HG03439 (cell line): Measurements from ENCODE around the gene ANXA2R.
A peak's percentile ranks its signal among the peaks of the same experiment; 100 is the strongest.
"Not testable (repeated sequence)": the region's sequence is repeated elsewhere in the genome, so short reads cannot be mapped to it uniquely, and the experiment has no call there.

Experiments used
- ATAC-seq: cut with Tn5 transposase; IDR thresholded peaks from one replicate; pipeline ENCODE4 v1.9.1; 2021; ENCODE audit warnings: mild to moderate bottlenecking, moderate library complexity; ENCODE audit not compliant: unreplicated experiment

ANXA2R gene

DNA sequence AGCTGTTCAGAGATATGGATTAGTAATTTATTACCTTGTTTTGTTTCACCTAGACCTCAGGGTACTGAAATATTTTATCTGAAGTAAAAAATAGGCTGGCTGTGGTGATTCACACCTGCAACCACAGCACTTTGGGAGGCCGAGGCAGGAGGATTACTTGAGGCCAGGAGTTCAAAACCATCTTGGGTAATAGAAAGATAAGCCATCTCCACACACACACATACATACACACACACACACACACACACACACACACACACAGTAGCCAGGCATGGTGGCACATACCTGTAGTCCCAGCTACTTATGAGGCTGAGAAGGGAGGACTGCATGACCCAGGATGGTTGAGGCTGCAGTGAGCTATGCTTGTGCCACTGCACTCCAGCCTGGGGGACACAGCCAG lies 3.7 kb downstream of the ANXA2R start:
- ATAC-seq: no peak

DNA sequence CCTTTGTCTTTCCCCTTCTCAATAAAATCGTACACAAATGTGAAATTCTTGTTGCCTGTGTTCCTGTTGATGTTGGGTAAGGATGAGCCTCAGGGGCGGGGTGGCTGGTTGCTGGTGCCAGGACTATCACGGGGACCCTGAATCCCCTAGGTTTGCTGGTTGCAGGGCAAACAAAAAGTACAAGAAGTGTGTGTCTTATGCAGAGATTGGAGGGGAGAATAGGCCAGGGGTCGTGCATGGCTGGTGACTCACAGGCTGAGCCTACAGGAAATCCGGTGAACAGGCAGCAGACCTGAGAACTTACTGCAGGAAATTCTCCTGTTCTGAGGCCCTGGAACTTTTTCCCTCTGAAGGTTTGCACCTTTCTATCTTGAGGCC lies 5.5 kb downstream of the ANXA2R start:
- no peak for ATAC-seq

DNA sequence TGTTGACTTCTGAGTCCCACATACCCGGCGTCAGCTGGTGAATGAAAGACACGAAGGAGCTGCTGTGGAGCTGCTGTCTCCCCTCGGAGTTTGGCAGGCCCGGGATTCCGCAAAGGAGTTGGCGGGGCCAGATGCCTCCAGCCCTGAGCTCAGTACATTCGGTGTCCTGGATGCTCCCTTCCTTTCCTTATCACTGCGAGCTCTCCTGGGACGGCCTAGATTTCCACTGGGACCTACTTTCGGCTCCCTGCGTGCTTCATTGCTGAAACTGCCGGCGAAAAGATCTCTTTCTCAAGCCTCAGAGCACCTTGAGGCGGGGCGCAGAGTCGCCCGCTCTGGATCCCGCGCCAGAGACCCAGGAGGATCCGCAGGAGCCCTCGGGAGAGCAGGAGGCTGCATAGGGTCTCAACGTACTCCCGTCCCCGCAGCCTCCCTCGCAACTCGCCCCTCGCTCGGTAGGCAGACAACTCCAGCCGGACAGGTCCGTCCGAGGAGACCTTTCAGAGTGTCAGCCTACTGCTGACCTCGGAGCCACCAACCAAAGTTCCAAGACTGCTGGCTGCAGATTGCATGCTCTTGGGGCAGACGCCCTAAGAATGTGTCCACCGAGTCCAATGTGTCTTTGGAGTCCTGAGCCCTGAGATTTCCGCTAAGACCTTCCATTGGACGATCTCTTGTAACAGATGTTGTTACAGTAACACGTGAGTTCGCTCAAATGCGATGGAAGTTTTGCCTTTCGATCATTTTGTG lies 6.1 kb downstream of the ANXA2R start:
- ATAC-seq: no peak

DNA sequence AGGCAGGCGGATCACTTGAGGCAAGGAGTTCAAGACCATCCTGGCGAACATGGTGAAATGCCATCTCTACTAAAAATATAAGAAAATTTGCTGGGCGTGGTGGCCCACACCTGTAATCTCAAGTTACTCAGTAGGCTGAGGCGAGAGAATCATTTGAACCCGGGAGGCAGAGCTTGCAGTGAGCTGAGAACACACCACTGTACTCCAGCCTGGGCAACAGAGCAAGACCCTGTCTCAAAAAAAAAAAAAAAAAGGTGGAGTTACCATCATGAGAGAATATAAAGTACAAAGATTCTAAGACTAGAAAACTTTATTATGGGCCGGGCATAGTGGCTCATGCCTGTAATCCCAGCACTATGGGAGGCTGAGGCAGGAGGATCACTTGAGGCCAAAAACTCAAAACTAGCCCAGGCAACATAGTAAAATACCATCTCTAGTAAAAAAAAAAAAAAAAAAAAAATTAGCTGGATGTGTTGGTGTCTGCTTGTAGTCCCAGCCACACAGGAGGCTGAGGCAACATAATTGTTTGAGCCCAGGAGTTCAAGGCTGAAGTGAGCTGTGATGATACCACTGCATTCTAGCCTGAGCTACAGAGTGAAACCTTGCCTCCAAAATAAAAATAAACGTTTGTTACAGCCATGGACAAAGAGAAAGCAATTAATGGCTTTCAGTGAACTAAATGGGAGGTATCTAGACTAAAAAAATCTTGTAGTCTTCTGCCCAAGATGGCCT lies 12.9 kb downstream of the ANXA2R start:
- ATAC-seq: no peak

DNA sequence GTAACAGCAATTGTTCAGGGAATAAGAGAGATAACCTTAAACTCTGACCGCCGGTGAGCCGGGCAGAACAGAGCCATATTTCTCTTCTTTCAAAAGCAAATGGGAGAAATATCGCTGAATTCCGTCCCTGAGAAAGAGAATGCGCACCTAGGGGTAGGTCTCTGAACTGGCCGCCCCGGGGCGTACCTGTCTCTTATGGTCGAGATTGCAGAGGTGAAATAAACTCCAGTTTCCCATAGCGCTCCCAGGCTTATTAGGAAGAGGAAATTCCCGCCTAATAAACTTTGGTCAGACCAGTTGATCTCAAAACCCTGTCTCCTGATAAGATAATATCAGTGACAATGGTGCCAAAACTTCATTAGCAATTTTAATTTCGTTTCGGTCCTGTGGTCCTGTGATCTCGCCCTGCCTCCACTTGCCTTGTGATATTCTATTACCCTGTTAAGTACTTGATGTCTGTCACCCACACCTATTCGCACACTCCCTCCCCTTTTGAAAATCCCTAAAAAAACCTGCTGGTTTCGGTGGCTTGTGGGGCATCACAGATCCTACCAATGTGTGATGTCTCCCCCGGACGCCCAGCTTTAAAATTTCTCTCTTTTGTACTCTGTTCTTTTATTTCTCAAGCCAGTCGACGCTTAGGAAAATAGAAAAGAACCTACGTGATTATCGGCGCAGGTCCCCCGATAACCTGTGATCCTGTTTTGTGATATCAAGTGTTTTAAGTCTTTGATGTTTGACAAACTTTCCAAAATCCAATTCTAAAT lies 14.8 kb downstream of the ANXA2R start:
- ATAC-seq: not testable (repeated sequence)

DNA sequence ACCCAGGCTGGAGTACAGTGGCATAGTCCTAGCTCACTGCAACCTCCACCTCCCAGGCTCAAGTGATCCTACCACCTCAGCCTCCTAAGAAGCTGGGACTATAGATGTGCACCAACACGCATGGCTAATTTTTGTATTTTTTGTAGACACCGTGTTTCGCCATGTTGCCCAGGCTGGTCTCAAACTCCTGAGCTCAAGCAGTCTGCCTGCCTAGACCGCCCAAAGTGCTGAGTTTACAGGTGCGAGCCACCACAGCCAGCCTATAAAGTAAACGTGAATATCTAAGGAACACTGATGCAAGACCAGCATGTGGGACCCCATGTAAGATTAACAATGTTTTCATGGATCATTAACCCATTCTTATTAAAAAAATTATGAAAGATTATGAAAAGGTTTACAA lies 15.9 kb downstream of the ANXA2R start:
- no peak for ATAC-seq

DNA sequence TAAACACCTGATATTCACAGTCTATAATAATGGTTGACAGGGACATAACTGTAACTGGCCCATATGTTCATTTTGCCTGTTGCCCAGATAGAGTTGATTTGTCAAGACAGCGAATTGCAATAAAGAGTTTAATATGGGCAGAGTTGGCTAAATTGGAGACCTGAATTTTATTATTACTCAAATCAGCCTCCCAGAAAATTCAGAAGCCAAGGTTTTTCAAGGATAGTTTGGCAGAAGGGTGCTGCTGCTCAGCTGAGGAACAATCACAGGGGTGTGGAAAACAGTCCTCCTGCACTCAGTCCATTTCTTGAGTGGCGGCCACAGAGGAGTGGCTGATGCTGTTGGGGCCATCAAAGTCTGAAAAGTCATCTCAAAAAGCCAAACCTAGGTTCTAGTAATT lies 19.0 kb downstream of the ANXA2R start:
- ATAC-seq: no peak

DNA sequence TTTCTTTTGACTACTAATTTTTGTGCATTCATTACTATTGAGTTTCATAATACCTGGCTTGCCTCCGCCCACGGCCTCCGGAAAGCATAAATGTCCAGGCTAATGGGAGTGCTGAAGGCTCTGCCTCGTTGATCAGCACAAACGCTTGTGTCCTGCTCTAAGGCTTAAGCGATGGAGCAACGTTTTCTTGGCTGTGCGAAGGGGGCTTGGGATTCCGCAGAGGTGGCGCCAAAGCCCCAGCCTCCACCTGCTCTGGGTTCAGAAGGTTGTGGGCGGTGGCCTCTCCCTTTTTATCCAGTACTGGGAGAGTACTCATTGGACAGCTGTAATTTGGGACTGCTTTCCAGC lies 19.7 kb downstream of the ANXA2R start:
- peak; percentile 10 for ATAC-seq

DNA sequence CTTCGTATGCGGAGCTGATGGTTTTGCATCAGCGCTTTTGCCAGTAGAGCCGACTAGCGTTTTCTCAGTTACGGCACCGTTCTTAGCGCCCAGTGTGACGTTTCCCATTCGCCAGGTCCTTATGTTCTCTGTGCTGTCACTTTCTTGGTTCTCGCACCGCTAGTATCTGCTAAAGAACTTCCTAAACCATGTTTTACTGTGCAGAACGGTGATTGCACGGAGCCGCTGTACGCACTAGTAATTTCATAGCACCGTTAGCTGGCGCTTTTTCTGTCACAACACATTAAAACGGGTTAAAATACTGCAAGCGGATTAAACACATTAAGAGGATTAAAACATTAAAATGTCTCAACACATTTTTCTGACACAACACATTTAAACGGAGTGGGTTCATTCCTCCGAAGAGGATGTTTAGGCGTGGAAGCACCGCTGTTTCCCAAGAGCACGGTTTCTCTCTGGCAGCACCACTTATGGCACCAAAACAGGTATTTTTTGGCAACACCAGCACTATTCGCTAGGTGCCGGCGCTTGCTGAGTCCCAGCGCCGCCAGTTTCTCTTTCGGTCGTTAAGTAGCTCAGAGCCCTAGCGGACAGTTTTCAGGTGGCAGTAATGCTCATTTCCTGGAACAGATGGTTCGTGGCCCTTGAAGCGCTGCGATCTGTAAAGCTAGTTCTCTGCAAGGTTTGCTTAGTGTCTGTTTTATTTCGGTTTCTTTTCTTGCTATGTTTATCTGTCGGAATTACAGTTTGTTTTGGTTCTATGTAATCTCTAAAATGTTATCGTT lies 20.3 kb downstream of the ANXA2R start:
- ATAC-seq: peak; percentile 75

DNA sequence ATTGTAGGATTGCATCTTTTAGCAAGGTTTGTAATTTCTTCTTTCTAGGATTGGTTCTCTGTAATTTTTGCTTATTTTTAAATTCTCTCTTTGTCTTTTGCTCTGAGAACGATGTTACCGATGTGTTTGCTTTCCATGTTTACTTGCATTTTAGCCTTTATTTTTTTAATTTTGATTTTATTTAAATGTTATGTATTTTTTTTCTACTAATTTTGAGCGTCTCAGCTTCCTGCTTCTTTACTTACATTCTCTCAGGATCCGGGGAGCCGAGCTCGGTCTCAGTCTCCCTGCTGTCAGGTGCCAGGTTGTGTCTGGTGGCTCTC lies 20.9 kb downstream of the ANXA2R start:
- no peak for ATAC-seq

DNA sequence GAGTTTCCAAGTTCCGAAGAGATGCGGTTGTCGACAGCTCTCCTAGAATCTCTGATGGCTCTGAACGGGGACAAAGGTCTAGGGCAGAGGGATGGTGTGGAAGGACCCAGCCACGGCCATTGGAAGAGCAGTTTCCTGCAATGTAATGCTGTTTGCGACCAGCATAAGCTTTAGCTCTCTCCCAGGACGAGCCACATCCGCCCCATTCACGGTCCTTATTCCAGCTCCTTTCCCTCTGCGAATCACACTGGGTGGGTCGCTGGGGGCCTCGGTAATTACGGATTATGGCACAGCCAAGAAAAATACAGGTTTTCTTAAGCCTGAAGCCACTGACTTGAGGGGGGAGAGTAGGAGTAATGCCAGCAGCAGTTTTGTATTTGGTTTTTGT lies 22.7 kb downstream of the ANXA2R start:
- ATAC-seq: peak; percentile 5

DNA sequence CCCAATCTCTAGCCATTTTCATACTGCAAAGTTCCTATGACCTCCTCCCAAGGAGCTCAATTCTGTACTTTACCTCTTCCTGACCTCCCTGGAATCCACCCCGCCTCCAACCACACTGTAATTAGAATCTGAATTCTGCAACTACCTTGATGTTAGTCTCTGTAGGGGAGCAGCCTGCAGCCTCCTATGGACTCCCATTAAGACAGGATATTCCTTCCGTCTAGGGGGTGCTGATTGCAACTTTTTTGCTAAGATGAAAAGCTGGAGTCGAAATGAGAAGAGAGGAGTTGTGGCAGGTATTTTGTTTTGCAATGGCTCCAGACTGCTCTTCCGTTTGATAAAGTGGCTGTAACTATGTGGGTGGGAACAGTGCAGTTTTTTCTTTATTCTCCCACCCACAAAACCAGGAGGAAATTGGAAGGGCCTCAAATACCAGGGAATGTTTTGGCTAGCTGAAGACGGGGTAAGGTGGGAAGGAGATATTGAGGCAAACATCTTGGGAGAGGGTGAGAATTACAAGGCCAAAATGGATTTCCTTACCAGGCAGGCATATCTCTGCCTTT lies 23.8 kb downstream of the ANXA2R start:
- ATAC-seq: no peak

DNA sequence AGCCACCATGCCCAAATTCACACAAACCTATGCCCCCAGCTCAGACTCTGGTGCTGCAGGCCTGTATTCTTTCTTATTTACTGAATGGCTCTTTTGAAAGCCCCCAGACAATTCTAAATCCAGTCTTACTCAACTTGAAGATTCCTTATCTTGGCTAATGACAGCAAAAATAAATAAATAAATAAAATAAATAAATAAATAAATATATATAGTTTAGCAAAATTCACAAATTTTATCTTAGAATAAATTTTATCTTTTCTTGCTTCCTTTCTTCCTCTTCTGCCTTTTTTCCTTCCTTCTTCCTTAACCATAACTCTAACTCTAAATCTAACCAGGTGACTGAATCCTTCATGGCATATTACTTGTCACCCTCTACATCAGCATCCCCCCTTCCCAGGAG lies 25.6 kb downstream of the ANXA2R start:
- no peak for ATAC-seq

DNA sequence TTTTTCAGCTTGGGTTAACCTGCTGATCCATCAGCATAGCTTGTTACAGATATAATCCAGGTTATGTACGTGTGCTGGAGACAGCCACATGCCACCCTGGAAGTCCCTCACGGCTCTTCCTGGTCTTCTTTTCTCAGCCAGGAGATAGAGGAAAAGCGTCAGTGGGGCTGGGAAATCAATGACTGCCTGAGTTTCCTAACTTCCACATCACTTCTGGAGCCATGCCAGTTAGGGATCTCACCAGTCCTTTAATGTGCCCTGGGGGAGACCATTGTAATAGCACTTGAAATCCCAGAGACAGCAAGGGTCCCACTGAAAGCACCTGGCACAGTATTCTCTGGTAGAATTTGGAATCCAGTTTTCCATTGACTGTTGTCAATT lies 29.2 kb downstream of the ANXA2R start:
- ATAC-seq: no peak

DNA sequence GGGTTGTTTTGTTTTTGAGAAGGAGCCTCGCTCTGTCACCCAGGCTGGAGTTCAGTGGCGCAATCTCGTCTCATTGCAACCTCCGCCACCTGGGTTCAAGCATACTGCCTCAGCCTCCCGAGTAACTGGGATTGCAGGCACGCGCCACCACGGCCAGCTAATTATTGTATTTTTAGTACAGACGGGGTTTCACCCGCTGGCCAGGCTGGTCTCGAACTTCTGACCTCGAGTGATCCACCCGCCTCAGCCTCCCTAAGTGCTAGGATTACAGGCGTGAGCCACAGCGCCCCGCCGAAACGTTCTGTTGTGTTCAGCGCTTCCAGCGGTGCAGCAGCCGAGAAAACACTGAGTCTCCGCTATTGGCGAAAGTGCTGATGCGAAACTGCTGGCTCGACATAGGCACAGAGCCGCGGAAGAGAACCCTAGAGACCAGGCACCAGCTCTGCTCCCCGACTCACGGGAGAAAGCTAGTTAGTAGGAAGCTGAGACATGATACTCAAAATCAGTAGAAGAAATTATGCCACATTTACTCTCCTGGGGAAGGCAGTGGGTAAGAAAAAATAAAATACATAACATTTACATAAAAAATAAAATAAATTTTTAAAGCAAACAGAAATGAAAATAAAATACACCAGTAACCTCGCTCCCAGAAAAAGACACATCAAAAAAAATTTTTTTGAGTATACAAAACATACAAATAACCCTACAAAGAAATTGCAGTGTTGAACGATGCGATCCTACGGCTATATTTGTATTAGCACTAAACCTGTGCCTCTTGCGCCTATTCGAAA lies 31.6 kb downstream of the ANXA2R start:
- ATAC-seq: peak; percentile 44

DNA sequence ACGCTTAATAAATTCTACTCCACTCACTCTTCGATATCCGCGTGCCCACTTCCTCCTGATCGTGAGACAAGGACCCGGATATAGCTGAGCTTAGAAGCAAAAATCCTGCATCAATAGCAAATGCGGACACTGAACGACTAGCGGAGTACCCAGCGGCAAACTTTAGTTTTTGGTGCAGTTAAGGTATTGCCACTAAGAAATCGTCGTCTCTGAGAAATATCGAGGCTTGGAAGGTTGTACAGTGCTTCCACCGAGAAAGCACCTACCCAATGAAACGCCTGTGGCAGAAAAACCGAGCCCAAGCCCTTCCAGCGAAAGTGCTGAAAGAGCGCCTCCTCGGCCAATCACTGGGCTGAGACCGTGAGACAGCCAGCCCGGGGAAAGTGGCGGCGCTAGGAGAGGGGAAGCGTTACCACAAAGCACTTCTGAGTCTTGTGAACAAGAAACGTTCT lies 32.2 kb downstream of the ANXA2R start:
- peak; percentile 51 for ATAC-seq

DNA sequence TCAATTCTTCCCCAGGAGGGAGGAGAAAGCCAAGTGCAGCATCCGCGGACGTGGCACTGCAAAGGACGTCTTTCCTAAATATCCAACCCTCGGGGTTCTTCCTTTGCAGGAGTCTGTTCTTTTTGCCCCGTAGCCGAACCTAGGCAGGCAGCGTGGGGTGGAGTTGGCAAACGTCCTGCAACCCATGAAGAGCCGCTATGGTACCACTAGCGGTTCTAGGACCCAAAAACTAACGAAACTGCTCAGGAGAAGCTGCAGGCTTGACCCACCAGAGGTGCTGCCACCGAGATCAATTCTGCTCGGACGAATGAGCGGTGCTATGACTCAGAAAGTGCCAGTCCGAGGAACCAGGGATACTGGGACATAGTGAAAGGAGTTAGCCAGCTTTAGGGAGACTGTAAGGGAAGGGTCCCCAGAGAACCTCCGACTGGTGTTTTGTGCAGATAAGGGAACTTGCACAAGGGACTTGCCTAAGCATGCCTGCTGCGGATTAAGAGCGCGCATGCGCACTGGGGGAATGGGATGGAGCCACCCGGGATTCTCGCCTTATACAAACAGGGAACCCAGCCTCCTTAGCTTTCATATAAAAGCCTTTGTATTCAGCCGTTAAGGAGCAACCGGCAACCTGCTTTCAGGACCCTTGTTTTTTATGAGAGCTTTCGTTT lies 32.7 kb downstream of the ANXA2R start:
- peak; percentile 29 for ATAC-seq

DNA sequence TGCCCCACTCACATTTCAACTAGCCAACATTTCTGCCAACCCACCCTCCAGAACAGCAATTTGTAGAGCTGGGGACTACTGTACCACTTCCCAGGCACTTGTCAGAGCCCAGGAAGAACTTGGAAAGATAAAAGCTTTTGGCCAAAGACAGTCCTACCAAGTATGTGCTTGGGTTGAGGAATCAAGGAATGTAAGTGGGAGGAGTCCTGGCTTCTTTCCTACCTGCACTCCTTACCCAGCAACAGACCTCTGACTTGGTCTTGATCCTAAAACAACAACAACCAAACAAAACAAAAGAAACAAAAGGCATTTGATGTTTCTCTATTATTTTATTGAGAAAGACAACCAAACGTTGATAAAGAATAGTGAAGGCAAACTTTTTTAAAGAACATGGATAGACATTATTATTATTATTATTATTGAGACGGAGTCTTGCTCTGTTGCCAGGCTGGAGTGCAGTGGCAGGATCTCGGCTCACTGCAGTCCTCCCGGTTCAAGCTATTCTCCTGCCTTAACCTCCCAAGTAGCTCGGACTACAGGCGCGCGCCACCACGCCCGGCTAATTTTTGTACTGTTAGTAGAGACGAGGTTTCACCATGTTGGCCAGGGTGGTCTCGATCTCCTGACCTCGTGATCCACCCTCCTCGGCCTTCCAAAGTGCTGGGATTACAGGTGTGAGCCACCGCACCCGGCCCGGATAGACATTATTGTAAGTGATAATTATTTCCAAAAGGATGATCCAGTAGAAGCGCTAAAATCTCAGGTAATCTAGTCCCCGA lies 33.5 kb downstream of the ANXA2R start:
- no peak for ATAC-seq

DNA sequence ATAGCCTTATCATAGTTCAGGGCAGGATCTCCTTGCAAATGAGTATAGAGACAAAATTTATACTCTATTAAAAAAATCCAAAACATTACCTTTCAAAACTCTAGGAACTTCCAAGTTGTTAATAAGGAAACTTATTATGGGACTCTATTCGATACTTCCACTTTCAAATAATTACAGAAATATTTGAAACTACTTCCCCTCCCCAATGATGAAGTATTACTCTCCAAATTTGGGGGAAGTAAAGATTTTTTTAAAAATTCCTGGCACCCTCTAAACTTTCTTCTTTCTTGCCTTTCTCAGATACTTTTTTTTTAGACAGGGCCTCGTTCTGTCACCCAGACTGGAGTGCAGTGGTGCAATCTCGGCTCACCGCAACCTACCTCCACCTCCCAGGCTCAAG lies 35.1 kb downstream of the ANXA2R start:
- ATAC-seq: no peak
